Measurements from ENCODE around the gene KRTAP22-1. TPM values are rescaled to one million over a fixed set of nuclear protein-coding genes. Genes with fewer than 3 reads are reported as not detected.

Gene KRTAP22-1
- total RNA-seq, 1 experiment from 2014 or later: not detected

DNA sequence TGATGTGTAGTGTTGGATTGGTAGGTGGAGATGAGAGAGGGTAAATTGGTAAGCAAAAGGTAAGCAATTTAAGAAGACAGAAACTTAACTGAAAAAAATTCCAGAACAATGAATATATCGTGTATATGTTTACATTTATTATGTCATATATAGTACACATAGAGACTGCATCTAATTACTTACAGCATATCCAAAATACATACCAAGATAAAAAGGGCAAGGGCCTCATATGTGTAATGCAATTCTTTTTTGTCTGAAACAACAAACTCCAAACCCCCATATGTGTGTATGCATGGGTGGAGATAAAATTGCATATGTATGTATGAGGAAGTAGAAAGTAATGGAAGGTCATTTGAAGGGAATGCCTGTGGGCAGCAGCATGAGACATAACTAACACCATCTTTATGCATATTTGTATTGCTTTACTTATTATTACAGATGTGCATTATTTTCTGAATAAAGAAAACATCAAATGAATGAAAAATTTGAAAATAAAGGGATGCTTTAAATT lies 46.1 kb downstream of the KRTAP22-1 start:
- H3K9me3 Mint-ChIP-seq (ENCODE audit: low read depth, unreplicated experiment): peaks cover 15% of the 10 kb centered on the region
- H3K27me3 Mint-ChIP-seq (ENCODE audit: unreplicated experiment): no peaks in the 10 kb centered on the region
- BruUV-seq (replicated peaks): no TSS peak
- H3K4me1 Mint-ChIP-seq (ENCODE audit: low read depth, unreplicated experiment): no peaks in the 10 kb centered on the region
- no peaks in the 10 kb centered on the region for H3K36me3 Mint-ChIP-seq (ENCODE audit: insufficient read depth, unreplicated experiment)
- no peak for DNase-seq
- no peak overlapping the region for H3K4me3 Mint-ChIP-seq (ENCODE audit: low read depth, unreplicated experiment)
- H3K27ac Mint-ChIP-seq (ENCODE audit: unreplicated experiment): no peak overlapping the region
- TF ChIP-seq, protein P1, sequence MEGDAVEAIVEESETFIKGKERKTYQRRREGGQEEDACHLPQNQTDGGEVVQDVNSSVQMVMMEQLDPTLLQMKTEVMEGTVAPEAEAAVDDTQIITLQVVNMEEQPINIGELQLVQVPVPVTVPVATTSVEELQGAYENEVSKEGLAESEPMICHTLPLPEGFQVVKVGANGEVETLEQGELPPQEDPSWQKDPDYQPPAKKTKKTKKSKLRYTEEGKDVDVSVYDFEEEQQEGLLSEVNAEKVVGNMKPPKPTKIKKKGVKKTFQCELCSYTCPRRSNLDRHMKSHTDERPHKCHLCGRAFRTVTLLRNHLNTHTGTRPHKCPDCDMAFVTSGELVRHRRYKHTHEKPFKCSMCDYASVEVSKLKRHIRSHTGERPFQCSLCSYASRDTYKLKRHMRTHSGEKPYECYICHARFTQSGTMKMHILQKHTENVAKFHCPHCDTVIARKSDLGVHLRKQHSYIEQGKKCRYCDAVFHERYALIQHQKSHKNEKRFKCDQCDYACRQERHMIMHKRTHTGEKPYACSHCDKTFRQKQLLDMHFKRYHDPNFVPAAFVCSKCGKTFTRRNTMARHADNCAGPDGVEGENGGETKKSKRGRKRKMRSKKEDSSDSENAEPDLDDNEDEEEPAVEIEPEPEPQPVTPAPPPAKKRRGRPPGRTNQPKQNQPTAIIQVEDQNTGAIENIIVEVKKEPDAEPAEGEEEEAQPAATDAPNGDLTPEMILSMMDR (IDR thresholded peaks at IDR 0.05; ENCODE audit: unreplicated experiment): no peak
- intact Hi-C loops (cut with micrococcal nuclease; ENCODE audit: unreplicated experiment): no loop called here
- CTCF ChIA-PET: no interaction called here

Other genes starting within 250 kb of the KRTAP22-1 start
- not detected in 2 replicates for gene KRTAP13-2, start 228.8 kb upstream of the KRTAP22-1 start, total RNA-seq (2022)
- gene KRTAP13-1, start 205.1 kb upstream of the KRTAP22-1 start, total RNA-seq (2022): not detected in 2 replicates
- gene KRTAP13-3, start 175.2 kb upstream of the KRTAP22-1 start, total RNA-seq (2022): not detected in 2 replicates
- gene KRTAP13-4, start 170.9 kb upstream of the KRTAP22-1 start, total RNA-seq (2022): not detected in 2 replicates
- gene KRTAP15-1, start 160.8 kb upstream of the KRTAP22-1 start, total RNA-seq (2022): not detected in 2 replicates
- not detected in 2 replicates for gene KRTAP19-1, start 120.7 kb upstream of the KRTAP22-1 start, total RNA-seq (2022)
- gene KRTAP19-2, start 113.7 kb upstream of the KRTAP22-1 start, total RNA-seq (2022): not detected in 2 replicates
- not detected in 2 replicates for gene KRTAP19-3, start 109.1 kb upstream of the KRTAP22-1 start, total RNA-seq (2022)
- not detected in 2 replicates for gene KRTAP19-4, start 103.9 kb upstream of the KRTAP22-1 start, total RNA-seq (2022)
- gene KRTAP19-5, start 98.9 kb upstream of the KRTAP22-1 start, total RNA-seq (2022): not detected in 2 replicates
- gene KRTAP19-6, start 59.2 kb upstream of the KRTAP22-1 start, total RNA-seq (2022): not detected in 2 replicates
- not detected in 2 replicates for gene KRTAP19-7, start 39.8 kb upstream of the KRTAP22-1 start, total RNA-seq (2022)
- not detected in 2 replicates for gene KRTAP22-2, start 10.7 kb upstream of the KRTAP22-1 start, total RNA-seq (2022)
- not detected in 2 replicates for gene KRTAP6-3, start 8.6 kb upstream of the KRTAP22-1 start, total RNA-seq (2022)
- gene KRTAP6-2, start 2.2 kb upstream of the KRTAP22-1 start, total RNA-seq (2022): not detected in 2 replicates
- gene KRTAP6-1, start 12.8 kb downstream of the KRTAP22-1 start, total RNA-seq (2022): not detected in 2 replicates
- gene KRTAP20-1, start 15.3 kb downstream of the KRTAP22-1 start, total RNA-seq (2022): not detected in 2 replicates
- gene KRTAP20-4, start 19.5 kb downstream of the KRTAP22-1 start, total RNA-seq (2022): not detected in 2 replicates
- not detected in 2 replicates for gene KRTAP20-2, start 34.1 kb downstream of the KRTAP22-1 start, total RNA-seq (2022)
- not detected in 2 replicates for gene KRTAP20-3, start 41.8 kb downstream of the KRTAP22-1 start, total RNA-seq (2022)
- gene KRTAP21-3, start 117.7 kb downstream of the KRTAP22-1 start, total RNA-seq (2022): not detected in 2 replicates
- not detected in 2 replicates for gene KRTAP21-2, start 146.2 kb downstream of the KRTAP22-1 start, total RNA-seq (2022)
- not detected in 2 replicates for gene KRTAP21-1, start 154.3 kb downstream of the KRTAP22-1 start, total RNA-seq (2022)
- not detected in 2 replicates for gene KRTAP8-1, start 212.2 kb downstream of the KRTAP22-1 start, total RNA-seq (2022)
- not detected in 2 replicates for gene KRTAP7-1, start 228.7 kb downstream of the KRTAP22-1 start, total RNA-seq (2022)

Measured in Calu3 (cell line).